Epithelial cell of proximal tubule (primary cell): ENCODE data around the gene RTP1. TPM values are rescaled to one million over a fixed set of nuclear protein-coding genes. Genes with fewer than 3 reads are reported as not detected.

Experiments
- DNase-seq: peaks from one replicate; pipeline ENCODE4 v3.0.0-alpha.2; 2011; ENCODE audit warnings: low read depth
- H3K4me3 ChIP-seq: 2 replicates; pipeline ENCODE4 v1.5.1; 2011; ENCODE audit warnings: low read depth, mild to moderate bottlenecking, low read length
- total RNA-seq: library from RNA; depleted of rRNA; stranded (reverse); fragments of >200 nt; gene quantifications from 2 replicates; pipeline ENCODE4 v1.2.3, GENCODE V29; 2015
- TF ChIP-seq, protein P1 (sequence below): conservative IDR thresholded peaks from 2 replicates; pipeline ENCODE4 v1.5.1; 2012; ENCODE audit warnings: low read depth, mild to moderate bottlenecking, low read length

RTP1 gene
- total RNA-seq, 1 donor from 2014 or later = not detected

DNA sequence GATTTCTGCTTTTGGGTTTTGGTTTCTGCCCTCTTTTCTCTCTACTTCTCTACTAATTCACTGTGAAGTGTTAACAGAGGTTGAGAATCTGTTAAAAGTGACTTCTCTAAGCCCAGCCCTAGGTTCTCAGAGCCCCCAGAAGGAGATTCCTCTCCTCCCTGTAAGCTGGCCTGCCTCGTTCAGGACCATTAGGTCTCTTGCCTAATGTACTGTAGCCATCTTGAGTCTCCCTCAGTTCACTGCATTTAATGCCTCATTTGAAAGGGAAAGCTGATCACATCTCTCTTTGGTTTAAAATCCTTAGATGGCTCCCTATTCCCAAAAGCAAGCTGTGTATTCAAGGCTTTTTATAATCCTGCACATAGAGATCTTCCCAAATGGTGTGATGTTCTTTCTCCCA, 16.3 kb downstream of the RTP1 start:
- TF ChIP-seq, protein P1, sequence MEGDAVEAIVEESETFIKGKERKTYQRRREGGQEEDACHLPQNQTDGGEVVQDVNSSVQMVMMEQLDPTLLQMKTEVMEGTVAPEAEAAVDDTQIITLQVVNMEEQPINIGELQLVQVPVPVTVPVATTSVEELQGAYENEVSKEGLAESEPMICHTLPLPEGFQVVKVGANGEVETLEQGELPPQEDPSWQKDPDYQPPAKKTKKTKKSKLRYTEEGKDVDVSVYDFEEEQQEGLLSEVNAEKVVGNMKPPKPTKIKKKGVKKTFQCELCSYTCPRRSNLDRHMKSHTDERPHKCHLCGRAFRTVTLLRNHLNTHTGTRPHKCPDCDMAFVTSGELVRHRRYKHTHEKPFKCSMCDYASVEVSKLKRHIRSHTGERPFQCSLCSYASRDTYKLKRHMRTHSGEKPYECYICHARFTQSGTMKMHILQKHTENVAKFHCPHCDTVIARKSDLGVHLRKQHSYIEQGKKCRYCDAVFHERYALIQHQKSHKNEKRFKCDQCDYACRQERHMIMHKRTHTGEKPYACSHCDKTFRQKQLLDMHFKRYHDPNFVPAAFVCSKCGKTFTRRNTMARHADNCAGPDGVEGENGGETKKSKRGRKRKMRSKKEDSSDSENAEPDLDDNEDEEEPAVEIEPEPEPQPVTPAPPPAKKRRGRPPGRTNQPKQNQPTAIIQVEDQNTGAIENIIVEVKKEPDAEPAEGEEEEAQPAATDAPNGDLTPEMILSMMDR = no peak
- DNase-seq = no peak
- H3K4me3 ChIP-seq = no peak overlapping the region

DNA sequence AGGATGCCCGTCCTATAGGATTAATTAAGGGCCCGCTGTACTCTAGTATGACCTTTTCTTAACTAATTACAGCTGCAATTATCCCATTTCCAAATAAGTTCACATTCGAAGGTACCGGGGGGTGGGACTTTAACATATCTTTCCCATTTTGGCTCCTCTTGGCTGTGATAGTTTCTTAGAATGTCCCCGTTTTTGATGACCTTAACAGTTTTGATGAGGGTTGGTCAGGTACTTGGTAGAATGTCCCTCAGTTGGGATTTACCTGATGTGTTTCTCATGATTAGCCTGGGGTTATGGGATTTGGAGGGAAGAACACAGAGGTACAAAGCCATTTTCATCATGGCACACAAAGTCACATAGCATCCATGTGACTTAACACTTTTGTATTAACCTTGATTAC, 18.2 kb downstream of the RTP1 start:
- TF ChIP-seq, protein P1 = no peak
- DNase-seq = no peak

DNA sequence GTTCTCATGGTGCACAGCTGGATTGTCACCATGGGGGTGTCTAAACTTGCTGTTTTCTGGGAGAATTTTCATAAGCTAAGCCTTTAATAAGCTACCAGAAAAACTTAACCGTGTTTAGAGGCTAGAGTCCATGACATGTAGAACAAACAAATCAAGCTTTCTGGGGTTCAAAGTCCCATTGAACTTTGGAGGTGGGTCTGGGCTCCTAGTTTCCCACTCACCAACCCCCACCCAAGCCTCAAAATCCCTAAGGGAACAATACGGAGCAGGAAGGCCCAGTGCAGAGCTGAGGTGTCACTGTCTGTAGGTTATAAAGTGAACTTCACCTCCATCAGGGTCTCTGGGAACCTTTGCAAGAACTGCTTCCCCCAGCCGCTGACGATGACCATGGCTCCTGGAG, 25.5 kb downstream of the RTP1 start:
- DNase-seq = no peak
- TF ChIP-seq, protein P1 = no peak
- no peak overlapping the region for H3K4me3 ChIP-seq

More for the DNA sequence above, 18.2 kb downstream of the RTP1 start:
- H3K4me3 ChIP-seq = no peak overlapping the region

DNA sequence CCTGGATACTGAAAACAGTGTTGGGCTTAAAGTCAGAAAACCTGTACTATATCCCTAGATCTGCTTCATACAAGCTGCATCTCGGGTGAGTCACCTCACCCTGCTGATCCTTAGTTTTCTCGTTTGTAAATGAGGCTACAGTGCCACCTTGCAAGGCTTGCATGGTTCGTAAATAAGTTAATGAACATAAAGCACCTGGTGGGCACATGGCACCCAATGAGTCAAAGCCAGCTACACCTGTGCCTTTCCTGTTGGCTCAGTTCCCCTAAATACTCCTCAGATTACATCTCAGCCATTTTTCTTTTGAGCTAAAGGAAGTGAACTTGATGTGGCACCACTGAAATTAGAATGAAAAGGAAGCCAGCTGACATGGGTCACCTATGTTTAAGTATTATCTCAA, 26.5 kb downstream of the RTP1 start:
- H3K4me3 ChIP-seq = no peak overlapping the region
- no peak for DNase-seq
- TF ChIP-seq, protein P1 = no peak

DNA sequence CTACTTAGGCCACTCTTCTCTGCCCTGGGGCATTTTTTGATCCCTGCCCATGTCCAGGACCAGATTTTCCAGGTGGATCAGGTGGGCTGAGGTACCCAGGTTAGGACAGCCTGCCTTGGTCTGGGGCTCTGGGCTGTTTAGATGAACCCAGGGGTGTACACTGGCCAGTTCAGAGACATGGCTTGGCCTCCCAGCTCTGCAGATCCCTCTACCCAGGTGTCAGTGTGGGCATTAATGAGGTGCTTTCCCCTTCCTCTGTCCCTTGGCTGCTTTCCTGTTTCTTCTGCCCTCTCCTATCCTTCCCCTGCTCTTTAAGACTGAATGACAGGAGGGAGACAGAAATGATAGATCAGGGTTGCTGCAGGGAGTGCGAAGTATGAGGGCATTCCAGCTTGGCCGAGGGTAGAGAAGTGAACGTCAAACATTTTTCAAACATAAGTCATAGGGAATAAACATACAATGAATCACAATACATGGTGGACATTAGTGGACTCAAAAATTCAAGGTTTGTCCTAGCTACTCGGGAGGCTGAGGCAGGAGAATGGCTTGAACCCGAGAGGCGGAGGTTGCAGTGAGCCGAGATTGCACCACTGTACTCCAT, 30.5 kb downstream of the RTP1 start:
- DNase-seq = no peak
- TF ChIP-seq, protein P1 = no peak
- no peak overlapping the region for H3K4me3 ChIP-seq

DNA sequence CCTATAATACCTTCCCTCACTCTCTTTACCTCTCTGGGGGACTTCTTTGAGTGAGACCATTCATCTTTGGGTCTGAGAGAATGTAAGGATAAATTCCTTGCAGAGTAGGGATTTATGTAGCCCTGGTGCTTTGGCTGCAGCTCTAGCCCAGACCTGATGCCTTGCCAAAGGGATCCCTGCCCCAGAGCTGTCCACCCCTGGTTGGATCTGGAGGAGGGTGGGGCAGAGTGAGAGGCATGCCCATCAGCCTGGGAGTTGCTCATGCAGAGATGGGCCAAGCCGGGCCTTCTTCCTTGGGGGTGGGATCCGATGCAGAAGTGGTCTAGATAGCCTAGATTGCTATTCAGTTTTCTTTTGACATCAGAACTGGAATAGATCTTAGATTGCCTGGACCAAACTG, 31.5 kb downstream of the RTP1 start:
- H3K4me3 ChIP-seq = no peak overlapping the region
- DNase-seq = no peak
- TF ChIP-seq, protein P1 = no peak

DNA sequence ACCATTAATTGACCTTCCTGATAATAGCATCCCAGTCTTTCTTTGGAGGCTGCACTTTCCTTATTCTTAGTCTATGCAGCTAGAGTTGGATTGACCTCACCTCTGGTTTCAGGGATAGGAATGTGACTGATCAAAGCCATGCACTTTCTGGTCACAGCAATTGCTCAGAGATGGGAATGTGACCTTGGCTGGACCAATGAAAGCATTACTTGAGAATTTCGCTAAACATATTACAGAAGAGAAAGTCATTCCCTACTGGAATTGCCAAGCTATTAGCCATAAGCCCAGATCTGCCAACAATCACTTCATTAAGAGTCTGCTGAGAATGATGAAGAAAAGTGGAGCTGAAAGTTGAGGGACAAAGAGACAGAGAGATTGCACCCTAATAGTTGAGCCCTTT, 32.7 kb downstream of the RTP1 start:
- H3K4me3 ChIP-seq = no peak overlapping the region
- no peak for DNase-seq
- TF ChIP-seq, protein P1 = no peak
